HepG2 (cell line): Measurements from ENCODE around the gene CCNL1. TPM values are rescaled to one million over a fixed set of nuclear protein-coding genes. Genes with fewer than 3 reads are reported as not detected.

ENCODE experiments used
- BRCA1 ChIP-seq: sonication (generic); formaldehyde crosslinking; IDR thresholded peaks from 2 replicates; pipeline ENCODE4 v1.4.0; 2020; ENCODE audit warnings: missing genetic modification reagents
- CREB1 ChIP-seq, 2 experiments: fragments of 450-650 bp in 1 of 2; IDR thresholded peaks; 2 replicates each; pipeline ENCODE4 v1.6.1; 2016 to 2017; ENCODE audit warnings: control low read depth in 1 of 2, mild to moderate bottlenecking in 1 of 2, missing compliant biosample characterization in 1 of 2, missing genetic modification characterization in 1 of 2
- EP300 ChIP-seq, 3 experiments: sonication (generic) in 1 of 3; formaldehyde crosslinking in 1 of 3; IDR thresholded peaks; 2 replicates each; pipeline versions ENCODE4 v1.5.1 to v1.6.1; 2011 to 2020; ENCODE audit warnings: low read depth in 2 of 3, low read length in 2 of 3, borderline replicate concordance in 1 of 3, improper control_type of control experiment in 1 of 3, mild to moderate bottlenecking in 1 of 3, missing genetic modification reagents in 1 of 3, moderate library complexity in 1 of 3
- GTF3A ChIP-seq: sonication (generic); formaldehyde crosslinking; conservative IDR thresholded peaks from 2 replicates; pipeline ENCODE4 v1.4.0; 2020; ENCODE audit warnings: mild to moderate bottlenecking, missing genetic modification reagents
- IRF2 ChIP-seq: IDR thresholded peaks from 2 replicates; pipeline ENCODE4 v1.6.1; 2018; ENCODE audit warnings: missing genetic modification reagents, missing compliant biosample characterization
- IRX3 ChIP-seq: sonication (generic); formaldehyde crosslinking; IDR thresholded peaks from 2 replicates; pipeline ENCODE4 v1.8.1; 2023; ENCODE audit warnings: mild to moderate bottlenecking, low read depth, missing genetic modification reagents, borderline replicate concordance
- JUN ChIP-seq: sonication (generic); formaldehyde crosslinking; IDR thresholded peaks from 2 replicates; pipeline ENCODE4 v1.4.0; 2020; ENCODE audit warnings: mild to moderate bottlenecking, missing genetic modification reagents
- NFE2L1 ChIP-seq: sonication (generic); formaldehyde crosslinking; IDR thresholded peaks from 2 replicates; pipeline ENCODE4 v1.4.0; 2020; ENCODE audit warnings: missing genetic modification reagents, mild to moderate bottlenecking, borderline replicate concordance
- NR2F1 ChIP-seq, 2 experiments: fragments of 450-650 bp in 1 of 2; formaldehyde crosslinking in 1 of 2; IDR thresholded peaks; 2 replicates each; pipeline versions ENCODE4 v1.5.0 to v1.6.1; 2016 to 2020; ENCODE audit warnings: mild to moderate bottlenecking in 1 of 2, missing compliant biosample characterization in 1 of 2, missing genetic modification reagents in 1 of 2, moderate library complexity in 1 of 2
- RBM39 ChIP-seq: fragments of 200-400 bp; formaldehyde crosslinking; IDR thresholded peaks from one replicate; pipeline ENCODE4 v1.6.1; 2018; ENCODE audit warnings: antibody characterized with exemption, mild to moderate bottlenecking, low read depth, low read length; ENCODE audit not compliant: poor library complexity, severe bottlenecking
- SAP130 ChIP-seq: IDR thresholded peaks from 2 replicates; pipeline ENCODE4 v1.6.1; 2016; ENCODE audit warnings: low read depth
- SETDB1 ChIP-seq: sonication (generic); formaldehyde crosslinking; IDR thresholded peaks from 2 replicates; pipeline ENCODE4 v1.5.1; 2020; ENCODE audit warnings: missing genetic modification reagents, mild to moderate bottlenecking, borderline replicate concordance
- SOX6 ChIP-seq, 2 experiments: fragments of 450-650 bp in 1 of 2; sonication (generic) in 1 of 2; formaldehyde crosslinking in 1 of 2; IDR thresholded peaks; 2 replicates each; pipeline versions ENCODE4 v1.4.0 to v1.6.1; 2017 to 2020; ENCODE audit warnings: antibody characterized with exemption in 1 of 2, mild to moderate bottlenecking in 1 of 2, missing genetic modification reagents in 1 of 2
- SP140L ChIP-seq: sonication (generic); formaldehyde crosslinking; IDR thresholded peaks from 2 replicates; pipeline ENCODE4 v1.4.0; 2020; ENCODE audit warnings: missing genetic modification reagents, borderline replicate concordance
- STAT5B ChIP-seq: sonication (generic); formaldehyde crosslinking; IDR thresholded peaks from 2 replicates; pipeline ENCODE4 v1.4.0; 2020; ENCODE audit warnings: missing genetic modification reagents
- TGIF2 ChIP-seq: IDR thresholded peaks from 2 replicates; pipeline ENCODE4 v1.6.1; 2016; ENCODE audit warnings: control low read depth, missing compliant biosample characterization
- U2AF1 ChIP-seq: fragments of 200-400 bp; formaldehyde crosslinking; optimal IDR thresholded peaks from 2 replicates; pipeline ENCODE3; 2017; ENCODE audit warnings: mild to moderate bottlenecking, low read depth, low read length
- YEATS2 ChIP-seq: sonication (generic); formaldehyde crosslinking; IDR thresholded peaks from 2 replicates; pipeline ENCODE4 v1.4.0; 2020; ENCODE audit warnings: missing genetic modification reagents, borderline replicate concordance
- ZFX ChIP-seq: sonication (generic); formaldehyde crosslinking; IDR thresholded peaks from 2 replicates; pipeline ENCODE4 v1.4.0; 2020; ENCODE audit warnings: mild to moderate bottlenecking, low read depth, missing genetic modification reagents, moderate library complexity
- ZNF274 ChIP-seq: sonication (generic); formaldehyde crosslinking; IDR thresholded peaks from 2 replicates; pipeline ENCODE4 v1.5.1; 2020; ENCODE audit warnings: mild to moderate bottlenecking, missing genetic modification reagents
- ZNF292 ChIP-seq: sonication (generic); formaldehyde crosslinking; IDR thresholded peaks from 2 replicates; pipeline ENCODE4 v1.8.1; 2022; ENCODE audit warnings: mild to moderate bottlenecking, low read depth, missing genetic modification reagents, borderline replicate concordance
- ZNF326 ChIP-seq: sonication (generic); formaldehyde crosslinking; IDR thresholded peaks from 2 replicates; pipeline ENCODE4 v1.4.0; 2020; ENCODE audit warnings: missing genetic modification reagents, borderline replicate concordance
- ZNF543 ChIP-seq: sonication (generic); formaldehyde crosslinking; IDR thresholded peaks from 2 replicates; pipeline ENCODE4 v1.4.0; 2020; ENCODE audit warnings: mild to moderate bottlenecking, missing genetic modification reagents
- ZNF678 ChIP-seq: sonication (generic); formaldehyde crosslinking; IDR thresholded peaks from 2 replicates; pipeline ENCODE4 v1.4.0; 2020; ENCODE audit warnings: mild to moderate bottlenecking, missing genetic modification reagents
- polyA plus RNA-seq, 8 experiments: library from polyadenylated mRNA; depleted of rRNA in 3 of 8; stranded (reverse) in 7 of 8; unstranded in 1 of 8; fragments of >200 nt; fragmentation: Illumina TruSeq in 4 of 8; extraction: Trizol in 4 of 8; gene quantifications; 2 replicates each; pipeline versions ENCODE4 v1.2.1 to v1.2.3, GENCODE V29; 2011 to 2016; ENCODE audit warnings: low read depth in 4 of 8, missing spikeins in 1 of 8, mixed read lengths in 1 of 8; ENCODE audit not compliant: insufficient read depth in 1 of 8
- total RNA-seq, 5 experiments: library from RNA; depleted of rRNA; stranded (reverse); fragments of >200 nt; fragmentation: Illumina TruSeq; extraction: Trizol; gene quantifications; 2 replicates each; pipeline ENCODE4 v1.2.3, GENCODE V29; 2016; ENCODE audit warnings: low read depth in 1 of 5
- TF ChIP-seq, protein P1 (sequence below): sonication (generic); formaldehyde crosslinking; conservative IDR thresholded peaks from 2 replicates; pipeline ENCODE4 v1.4.0; 2020; ENCODE audit warnings: mild to moderate bottlenecking, missing genetic modification reagents, moderate library complexity

The CCNL1 gene
- total and polyA plus RNA-seq, 2 of the 13 experiments (the other 11 are each of a cell fraction or from before 2014, with no cell fraction given), result 151 to 303 TPM

DNA sequence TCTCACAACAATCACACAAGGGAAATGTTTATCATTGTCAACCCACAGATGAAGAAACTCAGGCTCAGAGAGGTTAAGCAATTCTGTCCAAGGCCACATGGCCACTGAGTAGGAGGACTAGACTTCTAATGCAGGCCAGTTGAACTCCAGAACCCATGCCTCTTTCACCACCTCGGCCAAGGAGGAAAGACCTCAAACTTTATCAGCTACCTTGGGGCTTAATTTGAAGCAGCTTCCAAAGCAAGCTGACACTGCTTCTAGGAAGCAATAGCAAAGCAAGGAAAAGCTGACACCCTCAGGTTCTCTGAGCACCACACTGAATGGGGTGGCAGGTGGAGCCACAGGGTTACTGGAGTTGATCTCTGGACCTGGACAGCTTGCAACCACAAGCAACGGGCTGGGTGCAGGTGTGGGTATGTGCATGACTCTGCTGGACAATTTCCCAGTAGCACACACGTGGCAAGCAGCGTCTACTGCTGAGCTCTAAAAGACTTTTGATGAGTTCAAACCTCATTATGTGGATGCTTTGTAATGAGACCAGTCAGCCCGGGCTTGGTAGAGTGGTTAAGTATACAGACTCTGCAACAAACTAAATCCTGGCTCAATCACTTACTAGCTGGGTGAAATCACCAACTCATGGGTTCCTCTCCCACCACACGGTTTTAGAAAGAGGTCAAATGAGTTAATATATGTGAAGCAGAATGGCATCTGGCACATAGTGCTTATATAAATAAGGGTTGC, 23.1 kb downstream of the CCNL1 start (continued):
- TF ChIP-seq SP140L (CRISPR knock-in tag) (0 out of 2 replicates have a peak, but pooled peaks have one; percentile 17), IRX3 (CRISPR knock-in tag) (no peak), IRF2 (CRISPR knock-in tag) (peak; percentile 81; the same call in 1 of the 2 replicates), SAP130 (CRISPR knock-in tag) (peak; percentile 91), ZNF292 (CRISPR knock-in tag) (peak; percentile 90; the same call in 1 of the 2 replicates), TGIF2 (CRISPR knock-in tag) (peak; percentile 11), JUN (CRISPR knock-in tag) (no peak), CREB1 (IDR thresholded peaks at IDR 0.05) (no peak), CREB1 (CRISPR knock-in tag; IDR thresholded peaks at IDR 0.05) (peak; percentile 70), GTF3A (CRISPR knock-in tag) (no peak), BRCA1 (no peak), STAT5B (CRISPR knock-in tag) (no peak), ZNF543 (CRISPR knock-in tag) (peak; percentile 80), ZFX (CRISPR knock-in tag) (peak; percentile 40; the same call in 1 of the 2 replicates), U2AF1 (no peak), EP300 (IDR thresholded peaks at IDR 0.05; ENCODE audit: low read depth in 2 of 2, low read length in 2 of 2) (peak in 1 of 2 experiments; percentile 82; a peak in 2 of 4 replicates), EP300 (CRISPR knock-in tag; IDR thresholded peaks at IDR 0.05; ENCODE audit: borderline replicate concordance) (peak; percentile 87), SETDB1 (no peak), RBM39 (no peak), ZNF326 (CRISPR knock-in tag) (no peak), YEATS2 (CRISPR knock-in tag) (peak; percentile 46; the same call in 1 of the 2 replicates), NFE2L1 (no peak), SOX6 (IDR thresholded peaks at IDR 0.05) (no peak), SOX6 (CRISPR knock-in tag; IDR thresholded peaks at IDR 0.05) (peak; percentile 88), NR2F1 (CRISPR knock-in tag; IDR thresholded peaks at IDR 0.05) (0 out of 4 replicates have a peak, but pooled peaks of 1 of the 2 experiments have one; percentile 24), ZNF678 (CRISPR knock-in tag) (no peak), ZNF274 (CRISPR knock-in tag) (no peak)
- TF ChIP-seq, protein P1, sequence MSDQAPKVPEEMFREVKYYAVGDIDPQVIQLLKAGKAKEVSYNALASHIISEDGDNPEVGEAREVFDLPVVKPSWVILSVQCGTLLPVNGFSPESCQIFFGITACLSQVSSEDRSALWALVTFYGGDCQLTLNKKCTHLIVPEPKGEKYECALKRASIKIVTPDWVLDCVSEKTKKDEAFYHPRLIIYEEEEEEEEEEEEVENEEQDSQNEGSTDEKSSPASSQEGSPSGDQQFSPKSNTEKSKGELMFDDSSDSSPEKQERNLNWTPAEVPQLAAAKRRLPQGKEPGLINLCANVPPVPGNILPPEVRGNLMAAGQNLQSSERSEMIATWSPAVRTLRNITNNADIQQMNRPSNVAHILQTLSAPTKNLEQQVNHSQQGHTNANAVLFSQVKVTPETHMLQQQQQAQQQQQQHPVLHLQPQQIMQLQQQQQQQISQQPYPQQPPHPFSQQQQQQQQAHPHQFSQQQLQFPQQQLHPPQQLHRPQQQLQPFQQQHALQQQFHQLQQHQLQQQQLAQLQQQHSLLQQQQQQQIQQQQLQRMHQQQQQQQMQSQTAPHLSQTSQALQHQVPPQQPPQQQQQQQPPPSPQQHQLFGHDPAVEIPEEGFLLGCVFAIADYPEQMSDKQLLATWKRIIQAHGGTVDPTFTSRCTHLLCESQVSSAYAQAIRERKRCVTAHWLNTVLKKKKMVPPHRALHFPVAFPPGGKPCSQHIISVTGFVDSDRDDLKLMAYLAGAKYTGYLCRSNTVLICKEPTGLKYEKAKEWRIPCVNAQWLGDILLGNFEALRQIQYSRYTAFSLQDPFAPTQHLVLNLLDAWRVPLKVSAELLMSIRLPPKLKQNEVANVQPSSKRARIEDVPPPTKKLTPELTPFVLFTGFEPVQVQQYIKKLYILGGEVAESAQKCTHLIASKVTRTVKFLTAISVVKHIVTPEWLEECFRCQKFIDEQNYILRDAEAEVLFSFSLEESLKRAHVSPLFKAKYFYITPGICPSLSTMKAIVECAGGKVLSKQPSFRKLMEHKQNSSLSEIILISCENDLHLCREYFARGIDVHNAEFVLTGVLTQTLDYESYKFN (CRISPR knock-in tag), result peak; percentile 94
